Osteoblast (primary cell): ENCODE results near the gene SYT17. TPM values are rescaled to one million over a fixed set of nuclear protein-coding genes. Genes with fewer than 3 reads are reported as not detected.

Experiments
- DNase-seq: peaks from one replicate; pipeline ENCODE4 v3.0.0; 2011; ENCODE audit warnings: low spot score, mixed read lengths; ENCODE audit not compliant: insufficient read length; ENCODE audit errors: missing footprints
- H2AFZ ChIP-seq: 2 replicates; pipeline ENCODE4 v1.6.0; 2011; ENCODE audit warnings: mild to moderate bottlenecking, low read length
- H3K27ac ChIP-seq: 2 replicates; pipeline ENCODE4 v1.5.1; 2011; ENCODE audit warnings: mild to moderate bottlenecking, low read depth, low read length, moderate library complexity
- H3K27me3 ChIP-seq: 2 replicates; pipeline ENCODE4 v1.6.0; 2012; ENCODE audit warnings: mild to moderate bottlenecking, control low read depth, inconsistent platforms, low read length, moderate library complexity; ENCODE audit not compliant: insufficient read depth
- H3K36me3 ChIP-seq: 2 replicates; pipeline ENCODE4 v1.5.1; 2011; ENCODE audit warnings: mild to moderate bottlenecking, low read length, control low read depth, moderate library complexity; ENCODE audit not compliant: insufficient read depth
- H3K4me1 ChIP-seq: 2 replicates; pipeline ENCODE4 v1.5.1; 2011; ENCODE audit warnings: mild to moderate bottlenecking, low read length, control low read depth, moderate library complexity; ENCODE audit not compliant: insufficient read depth
- H3K4me2 ChIP-seq: 2 replicates; pipeline ENCODE4 v1.6.0; 2011; ENCODE audit warnings: mild to moderate bottlenecking, low read length; ENCODE audit not compliant: insufficient read depth
- H3K4me3 ChIP-seq: fragments of 200-600 bp; sonication (generic); 3 replicates; pipeline ENCODE4 v1.5.1; 2012; ENCODE audit warnings: mild to moderate bottlenecking, low read length, inconsistent platforms; ENCODE audit not compliant: insufficient read depth
- H3K79me2 ChIP-seq: 2 replicates; pipeline ENCODE4 v1.6.0; 2012; ENCODE audit warnings: mild to moderate bottlenecking, low read length, control low read depth, inconsistent platforms; ENCODE audit not compliant: insufficient read depth
- H3K9me3 ChIP-seq: 2 replicates; pipeline ENCODE4 v1.5.1; 2011; ENCODE audit warnings: low read depth, low read length, control low read depth
- H4K20me1 ChIP-seq: 2 replicates; pipeline ENCODE4 v1.6.0; 2012; ENCODE audit warnings: mild to moderate bottlenecking, low read length, control low read depth; ENCODE audit not compliant: insufficient read depth
- total RNA-seq: library from RNA; depleted of rRNA; stranded (reverse); fragments of >200 nt; gene quantifications from 2 replicates; pipeline ENCODE4 v1.2.3, GENCODE V29; 2012
- TF ChIP-seq, protein P1 (sequence below): IDR thresholded peaks from 2 replicates; pipeline ENCODE4 v1.5.1; 2011; ENCODE audit warnings: mild to moderate bottlenecking, low read depth, low read length, moderate library complexity; ENCODE audit errors: extremely low read depth

The SYT17 gene, protein sequence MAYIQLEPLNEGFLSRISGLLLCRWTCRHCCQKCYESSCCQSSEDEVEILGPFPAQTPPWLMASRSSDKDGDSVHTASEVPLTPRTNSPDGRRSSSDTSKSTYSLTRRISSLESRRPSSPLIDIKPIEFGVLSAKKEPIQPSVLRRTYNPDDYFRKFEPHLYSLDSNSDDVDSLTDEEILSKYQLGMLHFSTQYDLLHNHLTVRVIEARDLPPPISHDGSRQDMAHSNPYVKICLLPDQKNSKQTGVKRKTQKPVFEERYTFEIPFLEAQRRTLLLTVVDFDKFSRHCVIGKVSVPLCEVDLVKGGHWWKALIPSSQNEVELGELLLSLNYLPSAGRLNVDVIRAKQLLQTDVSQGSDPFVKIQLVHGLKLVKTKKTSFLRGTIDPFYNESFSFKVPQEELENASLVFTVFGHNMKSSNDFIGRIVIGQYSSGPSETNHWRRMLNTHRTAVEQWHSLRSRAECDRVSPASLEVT
- total RNA-seq: under 0.01 and 0.29 TPM in 2 replicates

DNA sequence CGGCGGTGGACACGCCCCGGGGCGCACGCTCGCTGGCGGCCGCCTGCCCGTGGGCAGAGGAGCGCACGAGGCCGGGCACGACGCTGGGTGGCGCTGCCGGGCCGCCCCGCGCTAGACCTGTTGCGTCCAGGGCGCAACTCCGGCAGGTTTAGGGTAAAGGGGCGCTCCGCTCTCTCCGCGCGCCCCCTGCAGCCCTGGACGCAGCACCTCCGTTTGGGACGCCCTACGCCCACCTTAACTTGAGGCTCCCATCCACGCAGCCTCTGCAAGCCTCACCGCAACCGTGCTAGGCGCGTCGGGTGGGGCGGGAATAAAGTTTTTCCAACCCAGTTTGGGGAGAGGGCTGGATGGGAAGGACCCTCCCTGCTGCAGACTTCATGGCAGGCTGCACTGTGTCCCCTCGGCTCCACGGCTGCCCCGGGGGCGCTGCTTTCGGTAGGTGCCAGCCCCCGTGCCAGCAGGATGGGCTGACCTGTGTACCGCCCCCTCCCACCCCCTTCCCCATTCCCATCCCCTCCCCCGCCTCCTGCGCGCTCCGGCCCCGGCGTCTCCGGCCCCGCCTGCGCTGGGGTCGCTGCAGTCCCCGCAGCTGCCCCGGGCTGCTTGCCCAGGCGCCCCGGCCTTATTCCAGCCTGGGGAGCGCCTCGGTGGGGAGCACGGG lies at the start of gene SYT17:
Gene SYT17, plus strand, starts transcription at position 531 of the 661 bp plus-strand sequence. CDS start 407 bp downstream, outside the sequence.
- peaks cover 35% of the 10 kb centered on the region for H3K27me3 ChIP-seq
- no peak within 1 kb of the TSS for H2AFZ ChIP-seq
- TF ChIP-seq, protein P1, sequence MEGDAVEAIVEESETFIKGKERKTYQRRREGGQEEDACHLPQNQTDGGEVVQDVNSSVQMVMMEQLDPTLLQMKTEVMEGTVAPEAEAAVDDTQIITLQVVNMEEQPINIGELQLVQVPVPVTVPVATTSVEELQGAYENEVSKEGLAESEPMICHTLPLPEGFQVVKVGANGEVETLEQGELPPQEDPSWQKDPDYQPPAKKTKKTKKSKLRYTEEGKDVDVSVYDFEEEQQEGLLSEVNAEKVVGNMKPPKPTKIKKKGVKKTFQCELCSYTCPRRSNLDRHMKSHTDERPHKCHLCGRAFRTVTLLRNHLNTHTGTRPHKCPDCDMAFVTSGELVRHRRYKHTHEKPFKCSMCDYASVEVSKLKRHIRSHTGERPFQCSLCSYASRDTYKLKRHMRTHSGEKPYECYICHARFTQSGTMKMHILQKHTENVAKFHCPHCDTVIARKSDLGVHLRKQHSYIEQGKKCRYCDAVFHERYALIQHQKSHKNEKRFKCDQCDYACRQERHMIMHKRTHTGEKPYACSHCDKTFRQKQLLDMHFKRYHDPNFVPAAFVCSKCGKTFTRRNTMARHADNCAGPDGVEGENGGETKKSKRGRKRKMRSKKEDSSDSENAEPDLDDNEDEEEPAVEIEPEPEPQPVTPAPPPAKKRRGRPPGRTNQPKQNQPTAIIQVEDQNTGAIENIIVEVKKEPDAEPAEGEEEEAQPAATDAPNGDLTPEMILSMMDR: peak; percentile 34
- H3K9me3 ChIP-seq: no peaks in the 10 kb centered on the region
- no peak within 1 kb of the TSS for H3K27ac ChIP-seq
- no peaks in the 10 kb centered on the region for H3K4me1 ChIP-seq
- H3K36me3 ChIP-seq: no peaks in the 10 kb centered on the region
- DNase-seq: peak; percentile 96
- H3K4me2 ChIP-seq: no peak within 1 kb of the TSS
- no peak within 1 kb of the TSS for H3K4me3 ChIP-seq
- H4K20me1 ChIP-seq: no peaks in the 10 kb centered on the region
- no peaks in the 10 kb centered on the region for H3K79me2 ChIP-seq

DNA sequence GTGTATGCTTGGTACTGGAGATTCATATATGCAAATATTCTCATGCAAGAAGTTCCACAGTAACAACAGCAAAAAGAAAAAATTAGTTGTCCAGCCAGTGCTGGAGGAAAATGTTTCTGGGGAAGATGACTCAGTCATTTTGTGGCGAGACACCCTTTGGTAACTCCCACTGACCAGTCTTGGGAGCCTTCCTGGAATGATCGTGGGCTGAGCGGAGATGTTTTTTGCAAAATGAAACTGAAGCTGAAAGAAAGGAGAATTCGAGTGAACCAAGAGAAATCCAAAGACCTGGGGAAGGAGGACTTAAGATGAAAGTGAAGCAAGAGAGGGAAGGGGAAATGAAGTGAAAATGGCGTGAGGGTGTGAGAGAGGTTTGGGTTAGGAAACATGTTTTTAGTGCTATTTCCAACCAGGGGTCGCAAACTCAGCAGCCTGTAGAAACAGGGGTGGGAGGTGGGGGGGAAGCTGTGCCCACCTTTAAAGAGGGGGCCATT lies 49.1 kb upstream of the SYT17 start:
- Histone ChIP-seq H3K36me3 (peaks cover 27% of the 10 kb centered on the region), H3K27ac (peak overlapping the region; percentile 87), H2AFZ (no peak overlapping the region), H3K27me3 (no peaks in the 10 kb centered on the region), H3K4me1 (peaks cover 61% of the 10 kb centered on the region), H3K4me3 (peak overlapping the region; percentile 66), H4K20me1 (peaks cover 24% of the 10 kb centered on the region), H3K9me3 (no peaks in the 10 kb centered on the region), H3K4me2 (peak overlapping the region; percentile 79), H3K79me2 (peaks cover 56% of the 10 kb centered on the region)
- TF ChIP-seq, protein P1: no peak
- peak; percentile 94 for DNase-seq

DNA sequence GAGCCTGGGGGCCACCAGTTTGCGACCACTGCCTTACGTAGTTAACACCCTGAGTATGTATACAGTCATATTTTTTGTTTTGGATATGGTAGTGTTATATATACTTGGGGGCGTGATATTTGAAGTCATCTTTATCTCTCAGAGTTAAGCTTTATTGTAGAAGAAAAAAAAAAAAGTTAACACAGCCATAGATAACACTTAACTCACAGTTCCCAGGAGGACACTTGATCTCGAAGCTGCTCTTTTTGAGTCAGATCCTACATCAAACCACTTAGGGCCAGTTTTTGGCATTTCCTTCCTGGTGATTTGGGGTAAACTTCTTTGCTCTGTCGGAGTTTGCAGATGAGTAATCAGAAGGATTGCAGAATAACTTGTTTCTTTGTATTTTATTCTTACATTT lies 48.5 kb upstream of the SYT17 start:
- H2AFZ ChIP-seq: no peak overlapping the region
- TF ChIP-seq, protein P1: no peak
- no peaks in the 10 kb centered on the region for H3K9me3 ChIP-seq
- H3K27ac ChIP-seq: peak overlapping the region; percentile 87
- peak overlapping the region; percentile 66 for H3K4me3 ChIP-seq
- DNase-seq: peak; percentile 87
- peaks cover 24% of the 10 kb centered on the region for H4K20me1 ChIP-seq
- peak overlapping the region; percentile 79 for H3K4me2 ChIP-seq
- H3K79me2 ChIP-seq: peaks cover 52% of the 10 kb centered on the region
- peaks cover 61% of the 10 kb centered on the region for H3K4me1 ChIP-seq
- peaks cover 27% of the 10 kb centered on the region for H3K36me3 ChIP-seq
- no peaks in the 10 kb centered on the region for H3K27me3 ChIP-seq
